ENCODE measurements around the gene MGMT.

The MGMT gene

DNA sequence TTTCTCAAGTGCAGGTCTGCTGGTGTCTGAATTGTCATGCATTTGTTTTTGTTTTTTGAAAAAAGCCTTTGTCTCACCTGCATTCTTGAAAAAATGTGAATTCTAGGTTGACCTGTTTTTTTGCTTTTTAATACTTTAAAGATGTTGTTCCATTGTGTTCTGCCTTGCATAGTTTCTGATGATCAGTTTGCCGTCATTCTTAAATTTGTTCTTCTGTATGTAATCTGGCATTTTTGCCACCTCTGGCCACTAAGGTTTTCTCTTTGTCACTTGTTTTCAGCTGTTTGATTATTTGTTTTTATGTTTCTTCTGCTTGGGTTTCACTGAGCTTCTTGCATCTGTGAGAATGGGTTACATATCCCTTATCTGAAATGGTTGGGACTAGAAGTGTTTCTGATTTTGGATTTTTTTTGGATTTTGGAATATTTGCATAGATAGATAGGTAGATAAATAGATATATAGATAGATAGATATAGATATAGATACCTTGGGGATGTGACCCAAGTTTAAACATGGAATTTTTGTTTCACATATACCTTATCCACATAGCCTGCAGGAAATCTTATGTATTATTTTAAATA is 16.5 kb downstream of the MGMT start:
- TF ChIP-seq, protein P1, sequence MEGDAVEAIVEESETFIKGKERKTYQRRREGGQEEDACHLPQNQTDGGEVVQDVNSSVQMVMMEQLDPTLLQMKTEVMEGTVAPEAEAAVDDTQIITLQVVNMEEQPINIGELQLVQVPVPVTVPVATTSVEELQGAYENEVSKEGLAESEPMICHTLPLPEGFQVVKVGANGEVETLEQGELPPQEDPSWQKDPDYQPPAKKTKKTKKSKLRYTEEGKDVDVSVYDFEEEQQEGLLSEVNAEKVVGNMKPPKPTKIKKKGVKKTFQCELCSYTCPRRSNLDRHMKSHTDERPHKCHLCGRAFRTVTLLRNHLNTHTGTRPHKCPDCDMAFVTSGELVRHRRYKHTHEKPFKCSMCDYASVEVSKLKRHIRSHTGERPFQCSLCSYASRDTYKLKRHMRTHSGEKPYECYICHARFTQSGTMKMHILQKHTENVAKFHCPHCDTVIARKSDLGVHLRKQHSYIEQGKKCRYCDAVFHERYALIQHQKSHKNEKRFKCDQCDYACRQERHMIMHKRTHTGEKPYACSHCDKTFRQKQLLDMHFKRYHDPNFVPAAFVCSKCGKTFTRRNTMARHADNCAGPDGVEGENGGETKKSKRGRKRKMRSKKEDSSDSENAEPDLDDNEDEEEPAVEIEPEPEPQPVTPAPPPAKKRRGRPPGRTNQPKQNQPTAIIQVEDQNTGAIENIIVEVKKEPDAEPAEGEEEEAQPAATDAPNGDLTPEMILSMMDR (IDR thresholded peaks at IDR 0.05; ENCODE audit: low read depth, low read length, missing control alignments), result no peak
- in situ Hi-C loops (cut with HindIII; ENCODE audit: low sequenced_read_pairs), result no loop called here
- no peak overlapping the region for H3K4me3 ChIP-seq (ENCODE audit: low read depth, low read length)
- DNase-seq (ENCODE audit: low read depth), result no peak

DNA sequence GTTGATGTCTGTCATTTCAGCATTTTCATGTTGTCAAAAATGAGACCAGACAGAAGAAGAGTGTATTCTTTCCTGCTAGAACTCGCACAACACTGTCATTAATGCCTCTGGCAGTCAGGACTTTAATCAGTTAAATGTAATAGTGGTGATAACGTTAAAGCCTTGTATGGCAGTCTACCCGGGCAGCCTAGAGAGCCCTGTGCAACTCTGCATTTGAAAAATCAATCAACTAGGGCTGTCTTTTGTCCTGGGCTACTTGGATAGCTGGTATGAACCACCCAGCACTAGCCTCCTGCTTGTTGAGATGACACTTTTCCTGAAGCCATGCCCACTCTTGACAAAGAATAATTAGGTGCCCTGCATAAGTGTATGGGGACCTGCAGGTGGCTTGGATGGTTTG is 19.8 kb downstream of the MGMT start:
- TF ChIP-seq, protein P1 (IDR thresholded peaks at IDR 0.05; ENCODE audit: low read depth, low read length, missing control alignments), result no peak
- DNase-seq (ENCODE audit: low read depth), result no peak
- in situ Hi-C loops (cut with HindIII; ENCODE audit: low sequenced_read_pairs), result no loop called here
- no peak overlapping the region for H3K4me3 ChIP-seq (ENCODE audit: low read depth, low read length)

DNA sequence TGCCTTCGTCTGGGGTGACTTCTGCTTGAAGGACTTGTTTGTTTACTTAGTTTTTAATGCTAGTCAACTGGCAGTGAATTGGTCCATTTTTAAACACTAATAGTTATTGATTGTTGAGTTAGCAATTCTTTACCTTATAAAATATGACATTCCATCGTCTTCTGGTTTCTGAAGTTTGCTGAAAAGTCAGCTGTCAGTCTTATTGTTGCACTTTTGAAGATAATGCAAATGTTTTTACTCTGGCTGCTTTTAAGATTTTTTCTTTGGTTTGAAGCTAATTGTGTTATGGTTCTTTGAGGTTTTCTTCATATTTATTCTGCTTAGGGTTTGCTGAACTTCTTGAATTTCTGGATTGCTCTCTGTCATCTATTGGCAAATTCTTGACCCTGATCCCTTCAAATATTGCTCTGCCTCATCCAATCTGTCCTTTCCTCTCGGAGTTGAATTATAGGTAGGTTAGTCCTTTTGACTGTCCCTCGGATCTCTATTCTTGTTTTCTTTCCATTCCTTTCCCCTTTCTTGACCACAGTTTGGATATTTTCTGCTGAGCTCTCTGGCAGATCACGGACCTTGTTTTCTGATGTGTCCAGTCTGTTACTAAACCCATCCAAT is 24.2 kb downstream of the MGMT start:
- TF ChIP-seq, protein P1 (IDR thresholded peaks at IDR 0.05; ENCODE audit: low read depth, low read length, missing control alignments), result no peak
- no peak for DNase-seq (ENCODE audit: low read depth)
- in situ Hi-C loops (cut with HindIII; ENCODE audit: low sequenced_read_pairs), result loop anchor here (5.0 kb wide), 1 partner anchor 54 kb away; no protein-coding TSS in a partner anchor
- no peak overlapping the region for H3K4me3 ChIP-seq (ENCODE audit: low read depth, low read length)

DNA sequence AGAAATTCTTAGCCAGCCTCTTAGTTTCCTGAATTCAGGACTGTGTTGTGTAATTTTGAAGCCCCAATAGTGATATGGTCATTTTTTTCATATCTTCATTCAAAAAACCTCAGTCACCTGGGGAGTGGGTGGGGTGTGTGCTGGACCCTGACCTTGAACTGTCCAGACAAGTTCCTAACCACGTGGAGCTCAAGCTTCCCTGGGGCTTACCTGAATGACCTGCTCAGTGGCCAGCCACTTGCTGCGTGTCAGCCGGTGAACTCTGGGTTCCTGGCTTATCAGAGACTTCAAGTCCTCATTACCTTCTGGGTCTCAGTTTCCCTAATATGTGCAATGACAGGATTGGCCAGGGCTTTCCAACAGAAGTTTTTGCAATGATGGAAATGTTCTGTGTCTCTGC is 27.1 kb downstream of the MGMT start:
- H3K4me3 ChIP-seq (ENCODE audit: low read depth, low read length), result no peak overlapping the region
- no peak for DNase-seq (ENCODE audit: low read depth)
- TF ChIP-seq, protein P1 (IDR thresholded peaks at IDR 0.05; ENCODE audit: low read depth, low read length, missing control alignments), result no peak
- in situ Hi-C loops (cut with HindIII; ENCODE audit: low sequenced_read_pairs), result loop anchor here (5.0 kb wide), 1 partner anchor 57 kb away; no protein-coding TSS in a partner anchor

DNA sequence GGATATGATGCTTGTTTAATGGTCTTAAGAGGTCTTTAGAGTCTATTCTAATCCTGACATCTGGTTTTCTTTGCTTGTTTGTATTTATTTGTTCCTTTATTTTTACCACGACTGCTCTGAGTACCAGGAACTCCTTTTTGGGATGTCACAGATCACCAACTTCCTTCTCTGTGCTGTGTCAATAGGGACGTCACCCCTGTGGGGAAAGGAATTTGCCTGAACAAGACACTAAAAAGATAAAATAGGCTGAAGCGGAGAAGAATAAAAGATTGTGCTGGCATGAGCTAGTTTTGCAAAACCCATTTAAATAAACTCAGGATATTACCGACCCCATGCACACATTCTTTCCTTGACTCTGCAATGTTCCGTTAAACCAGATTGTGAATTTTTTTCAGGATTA is 27.7 kb downstream of the MGMT start:
- H3K4me3 ChIP-seq (ENCODE audit: low read depth, low read length), result no peak overlapping the region
- TF ChIP-seq, protein P1 (IDR thresholded peaks at IDR 0.05; ENCODE audit: low read depth, low read length, missing control alignments), result no peak
- DNase-seq (ENCODE audit: low read depth), result no peak
- in situ Hi-C loops (cut with HindIII; ENCODE audit: low sequenced_read_pairs), result loop anchor here (5.0 kb wide), 1 partner anchor 57 kb away; no protein-coding TSS in a partner anchor

DNA sequence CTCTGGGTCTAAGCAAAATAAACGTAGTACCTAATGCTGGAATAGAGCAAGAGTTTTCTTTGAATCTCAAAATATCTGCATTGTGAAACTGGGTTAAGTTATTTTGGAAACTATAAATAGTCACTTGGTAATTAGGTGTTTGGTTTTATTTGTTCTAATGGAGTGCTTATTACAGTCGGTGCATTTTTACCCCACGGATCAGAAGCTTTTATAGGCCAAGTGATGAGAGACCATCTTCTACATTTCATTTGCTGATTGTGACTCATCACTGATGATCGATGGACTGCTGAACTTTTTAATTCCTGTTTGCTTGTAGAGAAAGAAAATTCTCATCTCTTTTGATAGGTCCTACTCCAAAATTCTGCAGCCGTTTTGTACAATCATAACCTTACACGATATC is 28.2 kb downstream of the MGMT start:
- TF ChIP-seq, protein P1 (IDR thresholded peaks at IDR 0.05; ENCODE audit: low read depth, low read length, missing control alignments), result no peak
- in situ Hi-C loops (cut with HindIII; ENCODE audit: low sequenced_read_pairs), result no loop called here
- DNase-seq (ENCODE audit: low read depth), result no peak
- H3K4me3 ChIP-seq (ENCODE audit: low read depth, low read length), result no peak overlapping the region
